GM19438 (cell line): ENCODE measurements around the gene CYTIP.
A peak's percentile ranks its signal among the peaks of the same experiment; 100 is the strongest.

Experiments
- ATAC-seq: cut with Tn5 transposase; IDR thresholded peaks from one replicate; pipeline ENCODE4 v1.9.1; 2021; ENCODE audit warnings: low read depth; ENCODE audit not compliant: unreplicated experiment

The CYTIP gene

GRCh38 chr2:157443795-157444640 lies at the start of gene CYTIP:
CYTIP (minus strand) TSS chr2:157444089; CDS start chr2:157444020, 69 bp downstream.
- ATAC-seq: peak; percentile 38

GRCh38 chr2:157492189-157492773 lies 48.4 kb upstream of the CYTIP start:
- ATAC-seq: peak; percentile 99

GRCh38 chr2:157489983-157490382 lies 46.1 kb upstream of the CYTIP start:
- ATAC-seq: no peak

- no peak for ATAC-seq
These were observed 45.0 kb upstream of the CYTIP start for GRCh38 chr2:157488877-157489276.

- no peak for ATAC-seq
These were observed 43.9 kb upstream of the CYTIP start for GRCh38 chr2:157487747-157488146.

GRCh38 chr2:157487271-157487610 lies 43.4 kb upstream of the CYTIP start:
- no peak for ATAC-seq

GRCh38 chr2:157486596-157487270 lies 42.8 kb upstream of the CYTIP start:
- no peak for ATAC-seq

GRCh38 chr2:157480182-157480961 lies 36.5 kb upstream of the CYTIP start:
- ATAC-seq: peak; percentile 51

GRCh38 chr2:157479081-157480027 lies 35.5 kb upstream of the CYTIP start:
- no peak for ATAC-seq

- no peak for ATAC-seq
These were observed 34.0 kb upstream of the CYTIP start for GRCh38 chr2:157477919-157478318.

GRCh38 chr2:157476953-157477709 lies 33.2 kb upstream of the CYTIP start:
- no peak for ATAC-seq

- no peak for ATAC-seq
These were observed 32.0 kb upstream of the CYTIP start for GRCh38 chr2:157475722-157476390.

GRCh38 chr2:157473581-157473980 lies 29.7 kb upstream of the CYTIP start:
- ATAC-seq: no peak

GRCh38 chr2:157471078-157471477 lies 27.2 kb upstream of the CYTIP start:
- ATAC-seq: no peak

GRCh38 chr2:157470321-157470720 lies 26.4 kb upstream of the CYTIP start:
- peak; percentile 56 for ATAC-seq

- no peak for ATAC-seq
These were observed 25.8 kb upstream of the CYTIP start for GRCh38 chr2:157469726-157470125.

GRCh38 chr2:157468931-157469708 lies 25.2 kb upstream of the CYTIP start:
- ATAC-seq: peak; percentile 69

GRCh38 chr2:157466764-157467163 lies 22.9 kb upstream of the CYTIP start:
- ATAC-seq: no peak
